ENCODE measurements around the gene NPL.

The NPL gene

DNA sequence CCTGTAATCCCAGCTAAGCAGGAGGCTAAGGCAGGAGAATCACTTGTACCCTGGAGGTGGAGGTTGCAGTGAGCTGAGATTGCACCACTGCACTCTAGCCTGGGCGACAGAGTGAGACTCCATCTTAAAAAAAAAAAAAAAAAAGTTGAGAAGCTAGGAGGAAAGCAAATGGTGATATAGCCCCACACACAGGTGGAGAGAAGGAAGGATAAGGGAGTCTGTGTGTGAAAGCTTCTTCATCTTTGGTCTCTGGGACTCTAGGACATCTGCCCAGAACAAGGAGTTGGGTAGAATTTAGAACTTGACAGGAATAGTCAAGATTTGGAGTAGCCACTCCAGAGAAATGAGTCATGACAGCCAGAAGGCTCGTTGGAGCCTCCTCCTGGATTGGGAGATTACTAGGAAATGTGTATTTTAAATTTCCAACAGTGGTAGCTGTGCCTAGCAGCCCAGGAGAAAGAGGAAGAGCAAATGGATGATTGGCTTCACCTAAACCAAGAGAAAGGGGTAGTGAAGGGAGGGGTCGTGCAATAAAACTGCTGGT, 19.9 kb downstream of the NPL start:
- H3K4me1 ChIP-seq (ENCODE audit: control insufficient read depth in 1 of 2, insufficient read depth in 1 of 2, low read depth in 1 of 2, low read length in 1 of 2) = peaks cover 9 to 12% of the 10 kb centered on the region in 2 experiments
- H3K9me3 ChIP-seq = no peaks in the 10 kb centered on the region
- H3K4me3 ChIP-seq (ENCODE audit: low read depth in 1 of 2, low read length in 1 of 2) = no peak overlapping the region
- H3K27me3 ChIP-seq = no peaks in the 10 kb centered on the region
- TF ChIP-seq, protein P1, sequence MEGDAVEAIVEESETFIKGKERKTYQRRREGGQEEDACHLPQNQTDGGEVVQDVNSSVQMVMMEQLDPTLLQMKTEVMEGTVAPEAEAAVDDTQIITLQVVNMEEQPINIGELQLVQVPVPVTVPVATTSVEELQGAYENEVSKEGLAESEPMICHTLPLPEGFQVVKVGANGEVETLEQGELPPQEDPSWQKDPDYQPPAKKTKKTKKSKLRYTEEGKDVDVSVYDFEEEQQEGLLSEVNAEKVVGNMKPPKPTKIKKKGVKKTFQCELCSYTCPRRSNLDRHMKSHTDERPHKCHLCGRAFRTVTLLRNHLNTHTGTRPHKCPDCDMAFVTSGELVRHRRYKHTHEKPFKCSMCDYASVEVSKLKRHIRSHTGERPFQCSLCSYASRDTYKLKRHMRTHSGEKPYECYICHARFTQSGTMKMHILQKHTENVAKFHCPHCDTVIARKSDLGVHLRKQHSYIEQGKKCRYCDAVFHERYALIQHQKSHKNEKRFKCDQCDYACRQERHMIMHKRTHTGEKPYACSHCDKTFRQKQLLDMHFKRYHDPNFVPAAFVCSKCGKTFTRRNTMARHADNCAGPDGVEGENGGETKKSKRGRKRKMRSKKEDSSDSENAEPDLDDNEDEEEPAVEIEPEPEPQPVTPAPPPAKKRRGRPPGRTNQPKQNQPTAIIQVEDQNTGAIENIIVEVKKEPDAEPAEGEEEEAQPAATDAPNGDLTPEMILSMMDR (IDR thresholded peaks at IDR 0.05) = no peak
- H3K27ac ChIP-seq = peak overlapping the region; percentile 68
- peaks cover 96% of the 10 kb centered on the region for H3K36me3 ChIP-seq

- peaks cover 9 to 12% of the 10 kb centered on the region in 2 experiments for H3K4me1 ChIP-seq (ENCODE audit: control insufficient read depth in 1 of 2, insufficient read depth in 1 of 2, low read depth in 1 of 2, low read length in 1 of 2)
- H3K27me3 ChIP-seq = no peaks in the 10 kb centered on the region
- peaks cover 3% of the 10 kb centered on the region for H3K9me3 ChIP-seq
- H3K4me3 ChIP-seq (ENCODE audit: low read depth in 1 of 2, low read length in 1 of 2) = no peak overlapping the region
- H3K27ac ChIP-seq = no peak overlapping the region
- H3K36me3 ChIP-seq = peaks cover 96% of the 10 kb centered on the region
- TF ChIP-seq, protein P1 (IDR thresholded peaks at IDR 0.05) = no peak
These were observed 22.6 kb downstream of the NPL start for GRCh38 chr1:182811975-182812722.

GRCh38 chr1:182816863-182817262, 27.3 kb downstream of the NPL start:
- Histone ChIP-seq H3K36me3 (peaks cover 100% of the 10 kb centered on the region), H3K27me3 (no peaks in the 10 kb centered on the region), H3K27ac (no peak overlapping the region), H3K4me3 (ENCODE audit: low read depth in 1 of 2, low read length in 1 of 2) (no peak overlapping the region), H3K4me1 (ENCODE audit: control insufficient read depth in 1 of 2, insufficient read depth in 1 of 2, low read depth in 1 of 2, low read length in 1 of 2) (no peaks in the 10 kb centered on the region), H3K9me3 (peaks cover 3% of the 10 kb centered on the region)
- TF ChIP-seq, protein P1 (IDR thresholded peaks at IDR 0.05) = no peak

GRCh38 chr1:182817802-182818201, 28.2 kb downstream of the NPL start:
- H3K9me3 ChIP-seq = peaks cover 3% of the 10 kb centered on the region
- TF ChIP-seq, protein P1 (IDR thresholded peaks at IDR 0.05) = no peak
- H3K4me3 ChIP-seq (ENCODE audit: low read depth in 1 of 2, low read length in 1 of 2) = no peak overlapping the region
- no peaks in the 10 kb centered on the region for H3K4me1 ChIP-seq (ENCODE audit: control insufficient read depth in 1 of 2, insufficient read depth in 1 of 2, low read depth in 1 of 2, low read length in 1 of 2)
- no peak overlapping the region for H3K27ac ChIP-seq
- H3K36me3 ChIP-seq = peaks cover 100% of the 10 kb centered on the region
- no peaks in the 10 kb centered on the region for H3K27me3 ChIP-seq

- no peaks in the 10 kb centered on the region for H3K4me1 ChIP-seq (ENCODE audit: control insufficient read depth in 1 of 2, insufficient read depth in 1 of 2, low read depth in 1 of 2, low read length in 1 of 2)
- no peaks in the 10 kb centered on the region for H3K27me3 ChIP-seq
- TF ChIP-seq, protein P1 (IDR thresholded peaks at IDR 0.05) = no peak
- peak overlapping the region; percentile 35 for H3K27ac ChIP-seq
- H3K9me3 ChIP-seq = no peaks in the 10 kb centered on the region
- peaks cover 98% of the 10 kb centered on the region for H3K36me3 ChIP-seq
- H3K4me3 ChIP-seq (ENCODE audit: low read depth in 1 of 2, low read length in 1 of 2) = no peak overlapping the region
These were observed 33.6 kb downstream of the NPL start for GRCh38 chr1:182823220-182823619.

Data from neutrophil (primary cell).